HepG2 (cell line): ENCODE data around the gene CNDP1. TPM values are rescaled to one million over a fixed set of nuclear protein-coding genes. Genes with fewer than 3 reads are reported as not detected.

Experiments
- CBX5 ChIP-seq: sonication (generic); formaldehyde crosslinking; IDR thresholded peaks from 2 replicates; pipeline ENCODE4 v1.4.0; 2020; ENCODE audit warnings: missing genetic modification reagents, borderline replicate concordance
- FLYWCH1 ChIP-seq: sonication (generic); formaldehyde crosslinking; IDR thresholded peaks from 2 replicates; pipeline ENCODE4 v1.8.1; 2023; ENCODE audit warnings: mild to moderate bottlenecking, missing genetic modification reagents
- SUZ12 ChIP-seq: fragments of 150-350 bp; IDR thresholded peaks from 2 replicates; pipeline ENCODE4 v1.6.1; 2014; ENCODE audit warnings: low read depth, low read length
- ZNF350 ChIP-seq: sonication (generic); formaldehyde crosslinking; IDR thresholded peaks from 2 replicates; pipeline ENCODE4 v1.4.0; 2020; ENCODE audit warnings: mild to moderate bottlenecking, low read depth, missing genetic modification reagents, borderline replicate concordance
- ZNF607 ChIP-seq: sonication (generic); formaldehyde crosslinking; IDR thresholded peaks from 2 replicates; pipeline ENCODE4 v1.5.1; 2020; ENCODE audit warnings: missing genetic modification reagents, mild to moderate bottlenecking, borderline replicate concordance
- ZNF615 ChIP-seq: sonication (generic); formaldehyde crosslinking; IDR thresholded peaks from 2 replicates; pipeline ENCODE4 v1.5.0; 2020; ENCODE audit warnings: mild to moderate bottlenecking, missing genetic modification reagents, borderline replicate concordance
- ZNF792 ChIP-seq: IDR thresholded peaks from 2 replicates; pipeline ENCODE4 v1.6.1; 2016
- polyA plus RNA-seq, 8 experiments: library from polyadenylated mRNA; depleted of rRNA in 3 of 8; stranded (reverse) in 7 of 8; unstranded in 1 of 8; fragments of >200 nt; fragmentation: Illumina TruSeq in 4 of 8; extraction: Trizol in 4 of 8; gene quantifications; 2 replicates each; pipeline versions ENCODE4 v1.2.1 to v1.2.3, GENCODE V29; 2011 to 2016; ENCODE audit warnings: low read depth in 4 of 8, missing spikeins in 1 of 8, mixed read lengths in 1 of 8; ENCODE audit not compliant: insufficient read depth in 1 of 8
- total RNA-seq, 5 experiments: library from RNA; depleted of rRNA; stranded (reverse); fragments of >200 nt; fragmentation: Illumina TruSeq; extraction: Trizol; gene quantifications; 2 replicates each; pipeline ENCODE4 v1.2.3, GENCODE V29; 2016; ENCODE audit warnings: low read depth in 1 of 5
- TF ChIP-seq, protein P1 (sequence below): sonication (generic); formaldehyde crosslinking; IDR thresholded peaks from 2 replicates; pipeline ENCODE4 v1.4.0; 2020; ENCODE audit warnings: missing genetic modification reagents
- TF ChIP-seq, protein P2 (sequence below): sonication (generic); formaldehyde crosslinking; IDR thresholded peaks from one replicate; pipeline ENCODE4 v1.5.1; 2020; ENCODE audit warnings: mild to moderate bottlenecking, missing genetic modification reagents; ENCODE audit errors: not compliant biosample characterization
- TF ChIP-seq, protein P3 (sequence below): sonication (generic); formaldehyde crosslinking; conservative IDR thresholded peaks from 2 replicates; pipeline ENCODE4 v1.4.0; 2020; ENCODE audit warnings: missing genetic modification reagents
- TF ChIP-seq, protein P4 (sequence below): sonication (generic); formaldehyde crosslinking; IDR thresholded peaks from 2 replicates; pipeline ENCODE4 v1.4.0; 2020; ENCODE audit warnings: mild to moderate bottlenecking, missing genetic modification reagents

CNDP1 gene
- total and polyA plus RNA-seq, 2 of the 13 experiments (the other 11 are each of a cell fraction or from before 2014, with no cell fraction given), result 0.01 TPM; not detected in 1

DNA sequence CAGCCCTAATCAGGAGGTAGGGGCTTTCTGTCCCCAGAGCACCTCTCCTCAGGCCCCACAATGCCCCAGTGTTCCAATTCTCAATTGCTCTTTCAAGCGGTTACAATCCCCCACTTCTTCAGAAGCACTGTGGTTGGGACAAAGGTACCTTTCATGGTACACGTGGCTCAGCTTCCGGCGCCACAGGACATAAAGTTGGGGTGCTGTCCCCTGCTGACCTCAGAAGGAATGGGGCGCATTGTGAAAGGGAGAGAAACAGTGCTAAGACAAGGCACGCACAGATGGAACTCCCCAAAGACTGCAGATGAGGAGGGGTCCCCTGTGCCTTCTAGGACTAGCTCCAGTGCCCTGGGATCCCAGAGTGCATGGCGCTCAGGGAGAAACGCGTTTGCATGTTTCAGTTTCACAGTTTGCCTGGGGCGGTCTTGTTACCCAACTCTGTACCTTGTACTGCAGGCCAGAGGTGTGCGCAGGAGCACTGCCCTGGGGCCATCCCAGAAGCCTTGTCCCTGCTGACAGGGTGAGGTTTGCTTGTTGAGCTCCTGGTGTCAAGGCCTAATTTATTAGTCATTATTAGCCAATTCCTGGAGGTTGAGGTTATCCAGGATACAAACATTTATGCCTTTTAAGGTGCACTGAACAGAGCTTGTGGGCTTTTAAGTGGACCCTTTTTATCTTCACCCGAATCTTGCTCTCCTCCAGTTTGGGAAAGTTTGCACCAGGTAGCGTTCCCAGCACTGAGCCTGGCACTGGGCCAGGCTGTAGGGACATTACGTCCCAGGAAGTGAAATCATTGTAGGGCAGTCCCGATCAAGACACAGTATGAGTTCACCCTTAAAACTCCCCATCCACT, 7.6 kb downstream of the CNDP1 start (continued):
- TF ChIP-seq ZNF615, result 0 out of 2 replicates have a peak, but pooled peaks have one; percentile 87
- no peak for TF ChIP-seq SUZ12
- TF ChIP-seq, protein P1, sequence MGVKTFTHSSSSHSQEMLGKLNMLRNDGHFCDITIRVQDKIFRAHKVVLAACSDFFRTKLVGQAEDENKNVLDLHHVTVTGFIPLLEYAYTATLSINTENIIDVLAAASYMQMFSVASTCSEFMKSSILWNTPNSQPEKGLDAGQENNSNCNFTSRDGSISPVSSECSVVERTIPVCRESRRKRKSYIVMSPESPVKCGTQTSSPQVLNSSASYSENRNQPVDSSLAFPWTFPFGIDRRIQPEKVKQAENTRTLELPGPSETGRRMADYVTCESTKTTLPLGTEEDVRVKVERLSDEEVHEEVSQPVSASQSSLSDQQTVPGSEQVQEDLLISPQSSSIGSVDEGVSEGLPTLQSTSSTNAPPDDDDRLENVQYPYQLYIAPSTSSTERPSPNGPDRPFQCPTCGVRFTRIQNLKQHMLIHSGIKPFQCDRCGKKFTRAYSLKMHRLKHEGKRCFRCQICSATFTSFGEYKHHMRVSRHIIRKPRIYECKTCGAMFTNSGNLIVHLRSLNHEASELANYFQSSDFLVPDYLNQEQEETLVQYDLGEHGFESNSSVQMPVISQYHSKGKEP (CRISPR knock-in tag), result 0 out of 2 replicates have a peak, but pooled peaks have one; percentile 41
- TF ChIP-seq FLYWCH1, result no peak
- TF ChIP-seq, protein P2, sequence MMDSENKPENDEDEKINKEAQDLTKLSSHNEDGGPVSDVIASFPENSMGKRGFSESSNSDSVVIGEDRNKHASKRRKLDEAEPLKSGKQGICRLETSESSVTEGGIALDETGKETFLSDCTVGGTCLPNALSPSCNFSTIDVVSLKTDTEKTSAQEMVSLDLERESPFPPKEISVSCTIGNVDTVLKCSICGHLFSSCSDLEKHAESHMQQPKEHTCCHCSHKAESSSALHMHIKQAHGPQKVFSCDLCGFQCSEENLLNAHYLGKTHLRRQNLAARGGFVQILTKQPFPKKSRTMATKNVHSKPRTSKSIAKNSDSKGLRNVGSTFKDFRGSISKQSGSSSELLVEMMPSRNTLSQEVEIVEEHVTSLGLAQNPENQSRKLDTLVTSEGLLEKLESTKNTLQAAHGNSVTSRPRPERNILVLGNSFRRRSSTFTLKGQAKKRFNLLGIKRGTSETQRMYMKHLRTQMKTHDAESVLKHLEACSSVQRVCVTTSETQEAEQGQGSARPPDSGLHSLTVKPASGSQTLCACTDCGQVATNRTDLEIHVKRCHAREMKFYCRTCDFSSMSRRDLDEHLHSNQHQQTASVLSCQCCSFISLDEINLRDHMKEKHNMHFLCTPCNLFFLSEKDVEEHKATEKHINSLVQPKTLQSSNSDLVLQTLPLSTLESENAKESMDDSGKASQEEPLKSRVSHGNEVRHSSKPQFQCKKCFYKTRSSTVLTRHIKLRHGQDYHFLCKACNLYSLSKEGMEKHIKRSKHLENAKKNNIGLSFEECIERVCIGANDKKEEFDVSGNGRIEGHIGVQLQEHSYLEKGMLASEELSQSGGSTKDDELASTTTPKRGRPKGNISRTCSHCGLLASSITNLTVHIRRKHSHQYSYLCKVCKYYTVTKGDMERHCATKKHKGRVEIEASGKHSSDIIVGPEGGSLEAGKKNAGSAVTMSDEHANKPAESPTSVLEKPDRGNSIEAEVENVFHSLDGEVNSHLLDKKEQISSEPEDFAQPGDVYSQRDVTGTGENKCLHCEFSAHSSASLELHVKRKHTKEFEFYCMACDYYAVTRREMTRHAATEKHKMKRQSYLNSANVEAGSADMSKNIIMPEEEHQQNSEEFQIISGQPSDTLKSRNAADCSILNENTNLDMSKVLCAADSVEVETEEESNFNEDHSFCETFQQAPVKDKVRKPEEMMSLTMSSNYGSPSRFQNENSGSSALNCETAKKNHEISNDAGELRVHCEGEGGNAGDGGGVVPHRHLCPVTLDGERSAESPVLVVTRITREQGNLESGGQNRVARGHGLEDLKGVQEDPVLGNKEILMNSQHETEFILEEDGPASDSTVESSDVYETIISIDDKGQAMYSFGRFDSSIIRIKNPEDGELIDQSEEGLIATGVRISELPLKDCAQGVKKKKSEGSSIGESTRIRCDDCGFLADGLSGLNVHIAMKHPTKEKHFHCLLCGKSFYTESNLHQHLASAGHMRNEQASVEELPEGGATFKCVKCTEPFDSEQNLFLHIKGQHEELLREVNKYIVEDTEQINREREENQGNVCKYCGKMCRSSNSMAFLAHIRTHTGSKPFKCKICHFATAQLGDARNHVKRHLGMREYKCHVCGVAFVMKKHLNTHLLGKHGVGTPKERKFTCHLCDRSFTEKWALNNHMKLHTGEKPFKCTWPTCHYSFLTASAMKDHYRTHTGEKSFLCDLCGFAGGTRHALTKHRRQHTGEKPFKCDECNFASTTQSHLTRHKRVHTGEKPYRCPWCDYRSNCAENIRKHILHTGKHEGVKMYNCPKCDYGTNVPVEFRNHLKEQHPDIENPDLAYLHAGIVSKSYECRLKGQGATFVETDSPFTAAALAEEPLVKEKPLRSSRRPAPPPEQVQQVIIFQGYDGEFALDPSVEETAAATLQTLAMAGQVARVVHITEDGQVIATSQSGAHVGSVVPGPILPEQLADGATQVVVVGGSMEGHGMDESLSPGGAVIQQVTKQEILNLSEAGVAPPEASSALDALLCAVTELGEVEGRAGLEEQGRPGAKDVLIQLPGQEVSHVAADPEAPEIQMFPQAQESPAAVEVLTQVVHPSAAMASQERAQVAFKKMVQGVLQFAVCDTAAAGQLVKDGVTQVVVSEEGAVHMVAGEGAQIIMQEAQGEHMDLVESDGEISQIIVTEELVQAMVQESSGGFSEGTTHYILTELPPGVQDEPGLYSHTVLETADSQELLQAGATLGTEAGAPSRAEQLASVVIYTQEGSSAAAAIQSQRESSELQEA (CRISPR knock-in tag), result no peak
- TF ChIP-seq, protein P3, sequence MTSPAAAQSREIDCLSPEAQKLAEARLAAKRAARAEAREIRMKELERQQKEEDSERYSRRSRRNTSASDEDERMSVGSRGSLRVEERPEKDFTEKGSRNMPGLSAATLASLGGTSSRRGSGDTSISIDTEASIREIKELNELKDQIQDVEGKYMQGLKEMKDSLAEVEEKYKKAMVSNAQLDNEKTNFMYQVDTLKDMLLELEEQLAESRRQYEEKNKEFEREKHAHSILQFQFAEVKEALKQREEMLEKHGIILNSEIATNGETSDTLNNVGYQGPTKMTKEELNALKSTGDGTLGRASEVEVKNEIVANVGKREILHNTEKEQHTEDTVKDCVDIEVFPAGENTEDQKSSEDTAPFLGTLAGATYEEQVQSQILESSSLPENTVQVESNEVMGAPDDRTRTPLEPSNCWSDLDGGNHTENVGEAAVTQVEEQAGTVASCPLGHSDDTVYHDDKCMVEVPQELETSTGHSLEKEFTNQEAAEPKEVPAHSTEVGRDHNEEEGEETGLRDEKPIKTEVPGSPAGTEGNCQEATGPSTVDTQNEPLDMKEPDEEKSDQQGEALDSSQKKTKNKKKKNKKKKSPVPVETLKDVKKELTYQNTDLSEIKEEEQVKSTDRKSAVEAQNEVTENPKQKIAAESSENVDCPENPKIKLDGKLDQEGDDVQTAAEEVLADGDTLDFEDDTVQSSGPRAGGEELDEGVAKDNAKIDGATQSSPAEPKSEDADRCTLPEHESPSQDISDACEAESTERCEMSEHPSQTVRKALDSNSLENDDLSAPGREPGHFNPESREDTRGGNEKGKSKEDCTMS (CRISPR knock-in tag), result no peak
- TF ChIP-seq ZNF607 (CRISPR knock-in tag), result no peak; the same call in 1 of the 2 replicates
- TF ChIP-seq ZNF350 (CRISPR knock-in tag), result peak; percentile 89; the same call in 1 of the 2 replicates
- TF ChIP-seq, protein P4, sequence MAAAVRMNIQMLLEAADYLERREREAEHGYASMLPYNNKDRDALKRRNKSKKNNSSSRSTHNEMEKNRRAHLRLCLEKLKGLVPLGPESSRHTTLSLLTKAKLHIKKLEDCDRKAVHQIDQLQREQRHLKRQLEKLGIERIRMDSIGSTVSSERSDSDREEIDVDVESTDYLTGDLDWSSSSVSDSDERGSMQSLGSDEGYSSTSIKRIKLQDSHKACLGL, result peak; percentile 43; the same call in 1 of the 2 replicates
- TF ChIP-seq CBX5 (CRISPR knock-in tag), result peak; percentile 78; the same call in 1 of the 2 replicates
- TF ChIP-seq ZNF792 (CRISPR knock-in tag), result no peak; the same call in 1 of the 2 replicates
